K562 (cell line): Measurements from ENCODE around the gene ANKRD27. TPM values are rescaled to one million over a fixed set of nuclear protein-coding genes. Genes with fewer than 3 reads are reported as not detected.

ENCODE experiments used
- ATAC-seq: fragments of 200-7000 bp; cut with Tn5 transposase; 3 replicates; pipeline ENCODE4 v1.9.1; 2020; ENCODE audit warnings: moderate library complexity
- BruUV-seq: library from RNA; stranded (reverse); fragments of 400-500 nt; replicated peaks from 2 replicates; lab custom pipeline; 2021; lab: Mats Ljungman, UMichigan
- CTCF ChIA-PET: fragments of 300-600 bp; formaldehyde crosslinking; extraction: SDS; loops from one replicate; lab custom pipeline; 2021; ENCODE audit warnings: low intra/inter-chr PET ratio; lab: Yijun Ruan, JAX
- POLR2A ChIA-PET: fragments of 300-600, 350-650 bp; sonication (Branson Sonifier 250); formaldehyde crosslinking; extraction: SDS; loops from one replicate; lab custom pipeline; 2021; ENCODE audit warnings: antibody characterized with exemption, inconsistent platforms; lab: Yijun Ruan, JAX
- DNase-seq, 4 experiments: peaks; one replicate each; pipeline versions ENCODE4 v3.0.0 to v3.0.0-alpha.2; 2011 to 2018; ENCODE audit warnings: low spot score in 3 of 4, mixed read lengths in 3 of 4; ENCODE audit errors: extremely low read depth in 1 of 4
- FAIRE-seq: peaks from 2 replicates; lab custom pipeline; 2011; peaks lifted over from hg19 to GRCh38; lab: Jason Lieb, UNC
- H2AFZ ChIP-seq: 2 replicates; pipeline ENCODE4 v1.6.0; 2011; ENCODE audit warnings: low read depth, low read length, control low read depth, inconsistent platforms
- H3K27ac ChIP-seq: fragments of 200-600 bp; 3 replicates; pipeline ENCODE4 v1.8.0; 2011; ENCODE audit warnings: low read depth, mild to moderate bottlenecking, control low read depth, inconsistent platforms, low read length, moderate library complexity, mixed read lengths; ENCODE audit errors: extremely low read depth
- H3K27me3 ChIP-seq, 2 experiments: fragments of 300-600 bp in 1 of 2; 2 replicates in 1 of 2; 3 replicates in 1 of 2; pipeline versions ENCODE4 v1.6.0 to v1.8.0; 2011; ENCODE audit warnings: inconsistent platforms in 2 of 2, low read length in 2 of 2, mild to moderate bottlenecking in 1 of 2, mixed read lengths in 1 of 2, moderate library complexity in 1 of 2; ENCODE audit not compliant: control insufficient read depth in 2 of 2, insufficient read depth in 2 of 2
- H3K36me3 ChIP-seq: fragments of 300-600 bp; 3 replicates; pipeline ENCODE4 v1.8.0; 2011; ENCODE audit warnings: mild to moderate bottlenecking, low read length, inconsistent platforms; ENCODE audit not compliant: control insufficient read depth, insufficient read depth
- H3K4me1 ChIP-seq, 2 experiments: fragments of 200-600 bp in 1 of 2; replicated peaks in 1 of 2; 2 replicates in 1 of 2; 3 replicates in 1 of 2; pipeline versions ENCODE4 v1.5.1 to v1.8.0; 2011; ENCODE audit warnings: inconsistent platforms in 2 of 2, low read length in 2 of 2, mild to moderate bottlenecking in 1 of 2, mixed read lengths in 1 of 2, moderate library complexity in 1 of 2; ENCODE audit not compliant: control insufficient read depth in 2 of 2, insufficient read depth in 2 of 2
- H3K4me2 ChIP-seq: 2 replicates; pipeline ENCODE4 v1.6.1; 2011; ENCODE audit warnings: low read length, control low read depth, inconsistent platforms, mixed read lengths; ENCODE audit not compliant: insufficient read depth
- H3K4me3 ChIP-seq: fragments of 200-600 bp; sonication (generic), shearing (Covaris generic); 2 replicates; pipeline ENCODE4 v1.5.1; 2016; ENCODE audit warnings: control low read depth, inconsistent platforms
- H3K79me2 ChIP-seq: fragments of 200-600 bp; 3 replicates; pipeline ENCODE4 v1.8.0; 2011; ENCODE audit warnings: low read length, inconsistent platforms; ENCODE audit not compliant: control insufficient read depth, insufficient read depth
- H3K9ac ChIP-seq, 2 experiments: 2 replicates each; pipeline versions ENCODE4 v1.6.0 to v1.6.1; 2011; ENCODE audit warnings: low read depth in 2 of 2, low read length in 2 of 2, control low read depth in 1 of 2, inconsistent platforms in 1 of 2, mild to moderate bottlenecking in 1 of 2, mixed read lengths in 1 of 2; ENCODE audit not compliant: insufficient read depth in 1 of 2
- H3K9me1 ChIP-seq: one replicate; pipeline ENCODE4 v1.6.0; 2011; ENCODE audit warnings: inconsistent platforms, mild to moderate bottlenecking, low read length, moderate library complexity; ENCODE audit not compliant: control insufficient read depth, insufficient read depth
- H3K9me3 ChIP-seq: replicated peaks from 2 replicates; pipeline ENCODE4 v1.5.1; 2011; ENCODE audit warnings: low read depth, low read length, inconsistent platforms; ENCODE audit not compliant: control insufficient read depth, insufficient read depth
- H4K20me1 ChIP-seq: replicated peaks from 2 replicates; pipeline ENCODE4 v1.6.1; 2011; ENCODE audit warnings: low read length, inconsistent platforms, mixed read lengths; ENCODE audit not compliant: control insufficient read depth, insufficient read depth
- MBD1 ChIP-seq: fragments of 250-450 bp; sonication (Bioruptor Pico); IDR thresholded peaks from 2 replicates; pipeline ENCODE4 v1.8.0; 2022; ENCODE audit warnings: inconsistent platforms
- SNAPC5 ChIP-seq: fragments of 250-450 bp; sonication (Bioruptor Pico); IDR thresholded peaks from 2 replicates; pipeline ENCODE4 v1.8.0; 2021; ENCODE audit warnings: moderate library complexity, mild to moderate bottlenecking, inconsistent platforms
- TSHZ1 ChIP-seq: fragments of 250-450 bp; sonication (Bioruptor Pico); IDR thresholded peaks from 2 replicates; pipeline ENCODE4 v1.4.0; 2020; ENCODE audit warnings: mild to moderate bottlenecking, moderate library complexity
- ZNF57 ChIP-seq: fragments of 450-650 bp; formaldehyde crosslinking; IDR thresholded peaks from 2 replicates; pipeline ENCODE4 v1.4.0; 2020; ENCODE audit warnings: mild to moderate bottlenecking, moderate library complexity
- WGBS: fragments of 100-300 bp; shearing (Covaris generic); methylation state at CpG from one replicate; pipeline ENCODE4 v1.1.6; 2016; ENCODE audit warnings: low coverage, mixed read lengths; ENCODE audit not compliant: insufficient coverage; ENCODE audit errors: missing lambda C conversion rate; 5-methylcytosine and 5-hydroxymethylcytosine counted together
- in situ Hi-C: fragments of 300-500 bp; cut with MboI; formaldehyde crosslinking; loops from 4 replicates; pipeline ENCODE4 v1.15.0; 2018; ENCODE audit warnings: inconsistent platforms, mixed read lengths
- intact Hi-C: fragments of 100-400 bp; cut with micrococcal nuclease; formaldehyde crosslinking; loops from 2 replicates; pipeline ENCODE4 v1.14.2; 2022
- polyA plus RNA-seq, 8 experiments: library from polyadenylated mRNA; depleted of rRNA in 4 of 8; stranded (reverse) in 5 of 8; unstranded in 3 of 8; fragments of >200 nt; fragmentation: Nextera tagmentation in 2 of 8; fragmentation: Illumina TruSeq in 1 of 8; extraction: Ambion mirVana in 2 of 8; extraction: Trizol in 1 of 8; gene quantifications; 2 replicates each; pipeline versions ENCODE4 v1.2.1 to v1.2.3, GENCODE V29; 2011 to 2014; ENCODE audit warnings: inconsistent platforms in 1 of 8, missing spikeins in 1 of 8
- total RNA-seq, 7 experiments: library from RNA; depleted of rRNA in 6 of 7; stranded (reverse); fragments of >200 nt in 6 of 7; fragmentation: Illumina TruSeq in 2 of 7; extraction: Trizol in 2 of 7; gene quantifications; 2 replicates each; pipeline versions ENCODE4 v1.2.1 to v1.2.3, GENCODE V29; 2011 to 2021; ENCODE audit warnings: low replicate concordance in 1 of 7

ANKRD27 gene
- total and polyA plus RNA-seq, 9 of the 15 experiments (the other 6 are each of a cell fraction or from before 2014, with no cell fraction given), result 5.3 to 71.3 (median 54.2) TPM

GRCh38 chr19:32573492-32573794, 101.5 kb downstream of the ANKRD27 start:
- no peak overlapping the region for H3K9ac ChIP-seq
- DNase-seq (no peak), ATAC-seq (no peak), FAIRE-seq (no peak)
- no peaks in the 10 kb centered on the region; a peak in 1 of 5 replicates for H3K4me1 ChIP-seq
- in situ Hi-C loops, result no loop called here
- no peak overlapping the region for H3K27ac ChIP-seq
- H2AFZ ChIP-seq, result no peak overlapping the region
- no peak overlapping the region for H3K4me3 ChIP-seq
- TF ChIP-seq TSHZ1 (CRISPR knock-in tag) (no peak), ZNF57 (CRISPR knock-in tag) (no peak), MBD1 (CRISPR knock-in tag) (no peak), SNAPC5 (CRISPR knock-in tag) (no peak)
- ChIA-PET CTCF (no interaction called here), POLR2A (interaction anchor here (0.7 to 0.8 kb wide), 2 partner anchors 169 to 237 kb away, joined by 3 to 4 read pairs; no protein-coding TSS in a partner anchor)
- peaks cover 10 to 11% of the 10 kb centered on the region in 2 experiments; a peak in 3 of 5 replicates for H3K27me3 ChIP-seq
- H4K20me1 ChIP-seq, result no peaks in the 10 kb centered on the region
- H3K36me3 ChIP-seq, result no peaks in the 10 kb centered on the region
- WGBS, result 4% methylated on average over 3 of the region's 3 CpGs
- no peaks in the 10 kb centered on the region for H3K9me3 ChIP-seq
- intact Hi-C loops, result no loop called here
- H3K4me2 ChIP-seq, result no peak overlapping the region
- H3K9me1 ChIP-seq, result no peaks in the 10 kb centered on the region
- no peaks in the 10 kb centered on the region for H3K79me2 ChIP-seq
- no TSS peak for BruUV-seq
